ENCODE measurements around the gene KLHL7.

KLHL7 gene

GRCh38 chr7:23093111-23093510 lies 12.5 kb upstream of the KLHL7 start:
- Mint-ChIP-seq H3K27ac (no peak overlapping the region), H3K4me1 (no peaks in the 10 kb centered on the region), H3K36me3 (ENCODE audit: low read depth) (no peaks in the 10 kb centered on the region), H3K27me3 (ENCODE audit: low read depth, poor library complexity) (peaks cover 3% of the 10 kb centered on the region), H3K4me3 (no peak overlapping the region), H3K9me3 (peaks cover 5% of the 10 kb centered on the region)
- no peak for TF ChIP-seq CTCF (IDR thresholded peaks at IDR 0.05)
- DNase-seq, result no peak

GRCh38 chr7:23093546-23093945 lies 12.0 kb upstream of the KLHL7 start:
- peaks cover 3% of the 10 kb centered on the region for H3K27me3 Mint-ChIP-seq (ENCODE audit: low read depth, poor library complexity)
- H3K9me3 Mint-ChIP-seq, result peaks cover 7% of the 10 kb centered on the region
- H3K36me3 Mint-ChIP-seq (ENCODE audit: low read depth), result no peaks in the 10 kb centered on the region
- no peak overlapping the region for H3K27ac Mint-ChIP-seq
- no peak for DNase-seq
- no peak overlapping the region for H3K4me3 Mint-ChIP-seq
- H3K4me1 Mint-ChIP-seq, result no peaks in the 10 kb centered on the region
- TF ChIP-seq CTCF (IDR thresholded peaks at IDR 0.05), result no peak

- peaks cover 11% of the 10 kb centered on the region for H3K27me3 Mint-ChIP-seq (ENCODE audit: low read depth, poor library complexity)
- DNase-seq, result no peak
- H3K4me3 Mint-ChIP-seq, result no peak overlapping the region
- peaks cover 5% of the 10 kb centered on the region for H3K36me3 Mint-ChIP-seq (ENCODE audit: low read depth)
- peaks cover 17% of the 10 kb centered on the region for H3K9me3 Mint-ChIP-seq
- H3K27ac Mint-ChIP-seq, result no peak overlapping the region
- TF ChIP-seq CTCF (IDR thresholded peaks at IDR 0.05), result no peak
- no peaks in the 10 kb centered on the region for H3K4me1 Mint-ChIP-seq
Observed at GRCh38 chr7:23096518-23097290, 8.9 kb upstream of the KLHL7 start.

GRCh38 chr7:23098029-23098428 lies 7.6 kb upstream of the KLHL7 start:
- Mint-ChIP-seq H3K27me3 (ENCODE audit: low read depth, poor library complexity) (peaks cover 8% of the 10 kb centered on the region), H3K4me3 (no peak overlapping the region), H3K27ac (no peak overlapping the region), H3K4me1 (no peaks in the 10 kb centered on the region), H3K9me3 (peaks cover 30% of the 10 kb centered on the region), H3K36me3 (ENCODE audit: low read depth) (peaks cover 18% of the 10 kb centered on the region)
- DNase-seq, result no peak
- no peak for TF ChIP-seq CTCF (IDR thresholded peaks at IDR 0.05)

- Mint-ChIP-seq H3K27ac (no peak overlapping the region), H3K36me3 (ENCODE audit: low read depth) (peaks cover 21% of the 10 kb centered on the region), H3K4me1 (no peaks in the 10 kb centered on the region), H3K4me3 (no peak overlapping the region), H3K27me3 (ENCODE audit: low read depth, poor library complexity) (peaks cover 8% of the 10 kb centered on the region), H3K9me3 (peaks cover 31% of the 10 kb centered on the region)
- no peak for TF ChIP-seq CTCF (IDR thresholded peaks at IDR 0.05)
- DNase-seq, result no peak
Observed at GRCh38 chr7:23098460-23098859, 7.1 kb upstream of the KLHL7 start.

GRCh38 chr7:23100697-23101096 lies 4.9 kb upstream of the KLHL7 start:
- no peak overlapping the region for H3K4me3 Mint-ChIP-seq
- TF ChIP-seq CTCF (IDR thresholded peaks at IDR 0.05), result no peak
- H3K4me1 Mint-ChIP-seq, result peaks cover 9% of the 10 kb centered on the region
- peaks cover 21% of the 10 kb centered on the region for H3K36me3 Mint-ChIP-seq (ENCODE audit: low read depth)
- no peak overlapping the region for H3K27ac Mint-ChIP-seq
- no peak for DNase-seq
- peaks cover 31% of the 10 kb centered on the region for H3K9me3 Mint-ChIP-seq
- H3K27me3 Mint-ChIP-seq (ENCODE audit: low read depth, poor library complexity), result peaks cover 8% of the 10 kb centered on the region
